ENCODE measurements around the gene SEH1L.

The SEH1L gene

DNA sequence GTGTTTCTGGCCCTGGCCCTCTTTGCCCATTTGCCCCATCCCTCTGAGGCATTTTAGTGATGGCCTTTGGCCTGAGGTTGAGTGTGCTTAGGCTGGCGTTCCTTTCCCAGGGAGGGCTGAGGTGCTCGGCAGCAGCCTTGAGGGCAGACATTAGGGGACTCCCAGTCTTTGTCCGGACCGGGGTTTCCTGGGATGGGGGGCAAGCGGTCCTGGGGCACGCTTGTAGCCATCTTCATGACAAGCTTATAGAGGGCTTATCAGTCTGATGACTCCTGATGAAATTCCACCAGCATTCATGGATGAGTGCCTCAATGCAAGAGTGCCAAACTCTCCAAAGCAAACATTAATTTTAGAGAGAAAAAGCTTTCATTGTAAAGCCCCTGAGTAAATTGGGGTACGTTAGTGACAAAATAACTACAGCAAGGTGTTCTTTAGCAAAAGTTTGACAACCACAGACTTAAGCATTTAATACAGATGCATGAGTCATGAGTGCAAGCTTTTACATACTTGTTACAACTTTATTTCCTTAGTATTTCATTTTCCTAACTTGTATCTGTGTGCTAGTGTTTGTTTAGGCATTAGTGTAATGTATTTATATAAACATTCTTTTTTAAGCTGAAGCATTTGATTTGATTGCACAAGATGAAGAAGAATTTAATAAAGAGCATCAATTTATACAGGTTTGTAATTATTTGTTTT lies 89.0 kb downstream of the SEH1L start:
- DNase-seq (ENCODE audit: low read depth): no peak
